ENCODE results near the gene HRCT1.

DNA sequence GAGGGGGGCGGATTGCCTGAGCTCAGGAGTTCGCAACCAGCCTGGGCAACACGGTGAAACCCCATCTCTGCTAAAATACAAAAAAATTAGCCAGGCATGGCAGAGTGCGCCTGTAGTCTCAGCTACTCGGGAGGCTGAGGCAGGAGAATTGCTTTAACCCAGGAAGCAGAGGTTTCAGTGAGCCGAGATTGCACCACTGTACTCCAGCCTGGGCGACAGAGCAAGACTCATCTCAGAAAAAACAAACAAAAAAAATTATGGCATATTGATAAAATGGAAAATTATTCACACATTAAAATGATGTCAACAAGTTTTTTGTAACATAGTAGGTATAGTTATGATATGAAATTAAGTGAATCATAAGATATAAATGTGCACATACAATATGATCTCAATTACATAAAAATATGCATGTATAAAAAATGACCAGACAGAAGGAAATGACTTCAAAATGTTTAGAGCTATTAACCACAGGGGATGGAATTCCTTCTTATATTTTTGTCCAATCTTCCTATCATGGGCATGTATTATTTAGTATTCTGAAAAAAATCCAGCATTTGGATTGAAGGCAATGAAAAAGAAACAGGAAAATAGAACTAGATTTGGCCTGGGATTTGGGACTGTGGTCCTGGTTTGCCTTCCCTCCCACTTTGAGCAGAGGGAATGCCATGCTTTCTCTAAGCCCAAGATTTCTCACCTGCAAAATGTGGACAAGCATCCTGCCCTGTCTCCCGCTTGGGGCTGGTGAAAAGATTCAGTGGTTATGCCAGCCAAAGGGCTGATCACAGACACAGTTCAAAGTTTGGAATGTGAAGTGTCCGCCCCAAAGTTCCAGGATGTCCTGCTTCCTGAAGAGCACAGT lies 22.8 kb downstream of the HRCT1 start:
- TF ChIP-seq, protein P1, sequence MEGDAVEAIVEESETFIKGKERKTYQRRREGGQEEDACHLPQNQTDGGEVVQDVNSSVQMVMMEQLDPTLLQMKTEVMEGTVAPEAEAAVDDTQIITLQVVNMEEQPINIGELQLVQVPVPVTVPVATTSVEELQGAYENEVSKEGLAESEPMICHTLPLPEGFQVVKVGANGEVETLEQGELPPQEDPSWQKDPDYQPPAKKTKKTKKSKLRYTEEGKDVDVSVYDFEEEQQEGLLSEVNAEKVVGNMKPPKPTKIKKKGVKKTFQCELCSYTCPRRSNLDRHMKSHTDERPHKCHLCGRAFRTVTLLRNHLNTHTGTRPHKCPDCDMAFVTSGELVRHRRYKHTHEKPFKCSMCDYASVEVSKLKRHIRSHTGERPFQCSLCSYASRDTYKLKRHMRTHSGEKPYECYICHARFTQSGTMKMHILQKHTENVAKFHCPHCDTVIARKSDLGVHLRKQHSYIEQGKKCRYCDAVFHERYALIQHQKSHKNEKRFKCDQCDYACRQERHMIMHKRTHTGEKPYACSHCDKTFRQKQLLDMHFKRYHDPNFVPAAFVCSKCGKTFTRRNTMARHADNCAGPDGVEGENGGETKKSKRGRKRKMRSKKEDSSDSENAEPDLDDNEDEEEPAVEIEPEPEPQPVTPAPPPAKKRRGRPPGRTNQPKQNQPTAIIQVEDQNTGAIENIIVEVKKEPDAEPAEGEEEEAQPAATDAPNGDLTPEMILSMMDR (IDR thresholded peaks at IDR 0.05): no peak
- TF ChIP-seq POLR2A (IDR thresholded peaks at IDR 0.05) (no peak), EP300 (IDR thresholded peaks at IDR 0.05) (no peak)

Measured in upper lobe of left lung (tissue), 4 donors.